Germinal center (tissue), 1 donor: ENCODE results near the gene STEAP3.

Source experiments
- DNase-seq: peaks from one replicate; pipeline ENCODE4 v3.0.0; 2012; ENCODE audit warnings: mixed read lengths, low spot score

STEAP3 gene

GRCh38 chr2:119223521-119224390 is at the start of gene STEAP3:
Gene STEAP3, plus strand, starts transcription at chr2:119223834. Its CDS starts 7,179 bp downstream, at chr2:119231013.
- DNase-seq, result peak; percentile 66

- peak; percentile 47 for DNase-seq
Observed at GRCh38 chr2:119174216-119174992, 49.2 kb upstream of the STEAP3 start.

- DNase-seq, result no peak
Observed at GRCh38 chr2:119174993-119175347, 48.7 kb upstream of the STEAP3 start.

- DNase-seq, result no peak
Observed at GRCh38 chr2:119175517-119175916, 48.1 kb upstream of the STEAP3 start.

GRCh38 chr2:119177171-119177837 is 46.3 kb upstream of the STEAP3 start:
- DNase-seq, result no peak

- no peak for DNase-seq
Observed at GRCh38 chr2:119177838-119178190, 45.8 kb upstream of the STEAP3 start.

- no peak for DNase-seq
Observed at GRCh38 chr2:119178776-119179175, 44.9 kb upstream of the STEAP3 start.

- no peak for DNase-seq
Observed at GRCh38 chr2:119179202-119179601, 44.4 kb upstream of the STEAP3 start.

GRCh38 chr2:119179991-119180390 is 43.6 kb upstream of the STEAP3 start:
- no peak for DNase-seq

- DNase-seq, result no peak
Observed at GRCh38 chr2:119180892-119181291, 42.7 kb upstream of the STEAP3 start.

GRCh38 chr2:119181391-119181790 is 42.2 kb upstream of the STEAP3 start:
- no peak for DNase-seq

GRCh38 chr2:119181791-119182445 is 41.7 kb upstream of the STEAP3 start:
- no peak for DNase-seq

- no peak for DNase-seq
Observed at GRCh38 chr2:119184512-119184911, 39.1 kb upstream of the STEAP3 start.

GRCh38 chr2:119190321-119191111 is 33.1 kb upstream of the STEAP3 start:
- no peak for DNase-seq

- DNase-seq, result no peak
Observed at GRCh38 chr2:119192893-119193292, 30.7 kb upstream of the STEAP3 start.

- no peak for DNase-seq
Observed at GRCh38 chr2:119195001-119195400, 28.6 kb upstream of the STEAP3 start.

- no peak for DNase-seq
Observed at GRCh38 chr2:119195887-119196286, 27.7 kb upstream of the STEAP3 start.

GRCh38 chr2:119196301-119197125 is 27.1 kb upstream of the STEAP3 start:
- no peak for DNase-seq

GRCh38 chr2:119197126-119197405 is 26.6 kb upstream of the STEAP3 start:
- DNase-seq, result no peak

- DNase-seq, result no peak
Observed at GRCh38 chr2:119197529-119198239, 25.9 kb upstream of the STEAP3 start.
